Stromal cell of bone marrow (primary cell): ENCODE results near the gene SEC22C.
"Not testable (repeated sequence)": the region's sequence is repeated elsewhere in the genome, so short reads cannot be mapped to it uniquely, and the experiment has no call there.

Experiments used
- DNase-seq: peaks from one replicate; pipeline ENCODE4 v3.0.0-alpha.2; 2012; ENCODE audit warnings: low read depth

SEC22C gene

DNA sequence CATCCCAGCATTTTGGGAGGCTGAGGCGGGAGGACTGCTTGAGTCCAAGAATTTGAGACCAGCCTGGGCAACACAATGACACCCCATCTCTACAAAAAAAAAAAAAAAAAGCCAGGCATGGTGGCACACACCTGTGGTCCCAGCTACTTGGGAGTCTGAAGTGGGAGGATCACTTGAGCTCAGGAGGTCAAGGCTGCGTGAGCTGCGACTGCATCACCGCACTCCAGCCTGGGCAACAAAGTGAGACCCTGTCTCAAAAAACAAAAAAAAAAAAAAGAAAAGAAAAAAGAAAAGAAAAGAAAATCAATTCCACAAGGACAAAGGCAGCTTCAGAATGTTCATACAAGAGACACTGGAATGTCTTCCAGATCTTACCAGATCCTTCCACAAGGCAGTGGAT is 2.4 kb downstream of the SEC22C start:
- not testable (repeated sequence) for DNase-seq

GRCh38 chr3:42578054-42578453 is 3.7 kb downstream of the SEC22C start:
- no peak for DNase-seq

DNA sequence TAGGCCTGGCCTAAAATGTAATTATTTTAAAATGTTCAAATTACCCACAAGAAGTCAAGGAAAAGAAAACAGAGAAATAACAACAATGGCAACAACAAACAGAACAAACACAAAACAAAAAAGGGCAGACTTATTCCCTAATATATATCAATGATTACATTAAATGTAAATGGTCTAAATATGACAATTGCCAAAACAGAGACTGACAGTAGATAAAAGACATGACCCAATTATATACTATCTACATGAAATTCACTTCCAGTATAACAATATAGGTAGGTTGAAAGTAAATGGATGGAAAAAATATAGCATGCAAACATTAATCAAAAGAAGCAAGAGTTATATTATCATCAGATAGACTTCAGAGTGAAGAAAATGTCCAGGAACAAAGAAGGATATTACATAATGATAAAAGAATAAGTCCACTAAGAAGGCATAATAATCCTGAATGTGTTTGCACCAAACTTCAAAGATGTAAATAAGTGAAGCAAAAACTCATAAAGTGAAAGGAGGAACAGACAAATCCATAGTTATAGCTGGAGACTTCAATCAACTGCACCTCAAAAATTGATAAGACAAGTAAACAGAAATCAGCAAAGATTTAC is 6.5 kb downstream of the SEC22C start:
- no peak for DNase-seq

DNA sequence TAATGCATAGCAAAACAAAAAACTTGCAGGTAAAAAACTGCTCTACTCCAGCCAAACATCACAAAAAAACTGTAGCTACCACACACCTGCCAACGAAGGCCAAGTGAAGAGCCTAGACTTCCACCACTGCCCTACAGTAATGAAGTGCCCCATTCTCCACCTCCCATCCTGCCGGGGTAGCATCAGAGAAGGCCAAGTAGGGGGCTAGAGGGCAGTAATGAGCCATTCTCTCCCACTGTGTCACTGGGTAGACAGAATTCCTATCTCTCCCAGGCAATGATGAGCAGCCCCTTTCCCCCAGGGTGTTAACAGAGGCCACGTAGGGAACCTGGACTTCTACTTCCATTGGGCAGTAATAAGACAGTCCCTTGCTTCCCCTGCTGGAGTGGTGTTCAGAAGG is 9.5 kb downstream of the SEC22C start:
- DNase-seq, result no peak

- DNase-seq, result no peak
These were observed 12.1 kb downstream of the SEC22C start for GRCh38 chr3:42569593-42570142.

GRCh38 chr3:42562047-42562907 is 19.5 kb downstream of the SEC22C start:
- DNase-seq, result no peak

DNA sequence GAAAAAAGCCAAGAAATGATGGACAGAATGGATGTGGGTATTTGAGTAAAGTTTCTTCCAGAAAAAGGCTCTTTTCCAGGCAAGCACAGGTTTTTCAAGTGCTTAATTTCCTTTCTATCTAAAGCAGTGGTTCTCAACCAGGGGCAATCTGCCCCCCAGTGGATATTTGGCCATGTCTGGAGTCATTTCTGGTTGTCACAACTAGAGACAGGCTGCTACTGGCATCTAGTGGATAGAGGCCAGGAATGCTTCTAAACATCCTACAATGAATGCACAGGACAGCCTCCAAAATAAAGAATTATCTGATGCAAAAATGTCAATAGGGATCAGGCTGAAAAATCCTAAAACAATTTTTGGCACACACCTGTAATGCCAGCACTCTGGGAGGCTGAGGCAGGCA is 23.9 kb downstream of the SEC22C start:
- DNase-seq, result no peak

GRCh38 chr3:42556817-42557216 is 24.9 kb downstream of the SEC22C start:
- not testable (repeated sequence) for DNase-seq

DNA sequence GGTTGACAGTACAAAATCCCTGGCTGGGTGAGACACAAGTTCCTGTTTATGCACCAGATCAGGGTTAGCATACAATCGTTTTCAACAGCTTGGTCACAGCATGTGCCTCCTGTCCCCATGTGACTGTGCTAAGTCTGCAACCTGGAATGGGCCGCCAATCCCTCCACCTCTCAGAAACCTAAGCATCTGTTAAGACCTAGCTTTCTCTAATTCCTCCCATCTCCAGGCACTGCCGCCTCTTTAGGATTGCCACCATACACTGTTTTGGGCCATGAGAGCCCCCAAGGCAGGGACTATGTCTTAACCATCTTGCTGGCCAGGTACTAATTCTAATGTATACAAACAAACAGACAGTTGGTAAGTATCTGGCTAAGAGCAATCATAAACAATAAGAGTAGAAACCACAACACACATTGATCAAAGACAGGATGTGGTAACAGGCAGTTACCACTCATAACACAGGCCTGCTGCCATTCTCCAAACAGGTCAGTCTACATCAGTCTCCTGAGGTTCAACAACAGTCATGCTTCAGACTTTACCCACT is 25.6 kb downstream of the SEC22C start:
- no peak for DNase-seq

- no peak for DNase-seq
These were observed 28.9 kb downstream of the SEC22C start for GRCh38 chr3:42552830-42553229.

DNA sequence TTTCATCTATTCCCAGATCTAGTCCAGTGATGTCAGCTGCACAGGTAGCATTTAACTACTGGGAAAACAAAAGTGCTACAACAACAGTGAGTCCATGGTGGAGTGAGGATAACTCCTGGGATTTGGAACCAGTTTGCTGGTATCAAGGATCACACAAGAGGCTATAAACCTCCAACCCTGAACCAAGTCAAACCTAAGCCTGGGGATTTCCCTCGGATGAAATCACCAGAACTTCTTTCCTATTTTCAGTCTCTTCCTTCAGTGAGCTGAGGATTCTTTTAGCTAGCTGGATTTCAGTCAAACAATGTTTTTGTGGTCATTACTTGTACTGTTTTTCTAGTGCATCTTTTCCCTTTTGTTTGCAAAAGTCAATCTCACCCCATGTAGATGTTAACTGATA is 31.5 kb downstream of the SEC22C start:
- DNase-seq, result no peak

DNA sequence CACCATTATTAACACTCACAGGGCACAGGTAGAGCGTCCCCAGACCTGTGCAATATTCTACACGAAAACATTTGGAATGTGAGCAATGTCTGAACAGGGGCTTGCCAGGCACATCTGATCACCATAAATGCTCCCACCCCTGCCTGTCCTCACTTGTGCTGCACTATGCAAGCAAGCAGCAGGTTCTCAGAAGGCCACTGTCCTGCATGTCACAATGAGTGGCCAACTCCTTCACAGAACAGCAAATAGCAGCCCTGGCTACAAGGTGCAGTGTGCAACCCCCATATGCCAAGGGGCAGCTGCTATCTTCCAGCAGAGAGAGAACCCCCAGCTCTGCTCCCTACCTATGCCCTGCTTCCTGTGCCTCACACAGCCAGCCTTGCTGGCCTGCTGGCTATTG is 32.6 kb downstream of the SEC22C start:
- no peak for DNase-seq

GRCh38 chr3:42547401-42547945 is 34.3 kb downstream of the SEC22C start:
- DNase-seq, result no peak

- DNase-seq, result no peak
These were observed 35.0 kb downstream of the SEC22C start for GRCh38 chr3:42546691-42547213.

DNA sequence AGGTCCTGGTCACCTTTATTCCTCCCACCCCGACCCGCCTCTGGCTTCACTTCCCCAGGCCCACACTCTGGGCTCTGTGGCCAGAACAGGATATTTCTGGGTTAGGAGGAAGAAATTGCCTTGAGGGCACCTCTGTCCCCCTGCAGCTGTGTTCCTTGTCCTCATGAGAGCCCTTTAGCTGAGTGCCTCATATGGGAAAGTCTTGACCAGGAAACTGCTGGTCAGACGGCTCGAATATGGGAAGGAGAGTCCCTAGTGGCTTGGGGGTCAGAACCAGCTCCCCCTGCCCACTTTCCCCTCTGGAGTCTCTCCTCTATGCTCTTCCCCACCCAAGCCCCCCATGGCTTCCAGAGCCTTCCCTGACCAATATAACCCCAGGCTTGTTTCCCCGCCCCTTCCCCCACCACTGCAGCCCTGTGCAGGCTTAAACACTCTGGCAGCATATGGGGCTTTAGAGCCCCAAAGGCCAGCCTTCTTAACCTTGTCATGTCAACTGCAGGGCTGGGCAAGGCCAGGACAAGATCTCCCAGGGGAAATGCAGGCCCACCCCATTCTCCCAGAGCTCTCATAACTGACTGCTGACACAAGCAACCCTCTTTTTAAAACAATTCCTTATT is 36.4 kb downstream of the SEC22C start:
- DNase-seq, result no peak

GRCh38 chr3:42544492-42545283 is 37.1 kb downstream of the SEC22C start:
- no peak for DNase-seq

DNA sequence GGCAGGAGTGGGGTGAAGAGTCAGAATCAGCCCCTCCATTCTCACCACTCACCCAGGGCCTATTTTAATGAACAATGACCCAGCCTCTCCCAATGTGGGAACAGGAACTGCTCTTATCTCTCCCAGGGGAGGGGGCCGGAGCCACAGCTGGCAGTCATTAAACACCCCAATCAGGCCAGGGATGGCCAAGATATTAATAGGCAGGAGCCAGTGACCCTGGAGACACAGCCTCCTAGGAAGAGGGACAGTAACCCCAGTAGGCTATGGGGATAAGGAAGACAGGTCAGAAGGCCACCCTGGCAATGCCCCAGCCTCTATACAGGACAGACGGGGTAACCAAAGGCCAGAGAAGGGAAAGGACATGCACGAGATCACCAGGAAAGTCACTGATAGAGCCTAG is 40.7 kb downstream of the SEC22C start:
- no peak for DNase-seq

- DNase-seq, result no peak
These were observed 41.7 kb downstream of the SEC22C start for GRCh38 chr3:42539871-42540714.

GRCh38 chr3:42537350-42537749 is 44.4 kb downstream of the SEC22C start:
- peak; percentile 12 for DNase-seq
